ENCODE measurements around the gene SLC37A3.
"Not testable (repeated sequence)": the region's sequence is repeated elsewhere in the genome, so short reads cannot be mapped to it uniquely, and the experiment has no call there.

Gene SLC37A3

GRCh38 chr7:140397784-140398750, at the start of gene SLC37A3:
SLC37A3 (minus strand) TSS chr7:140398530; CDS start chr7:140382526, 16,004 bp downstream.
- DNase-seq (ENCODE audit: low read depth in 1 of 2, low spot score in 1 of 2) = peak; percentile 77 to 86
- in situ Hi-C loops (cut with HindIII; ENCODE audit: low pct_unique_long_range_greater_than_20kb, low sequenced_read_pairs) = no loop called here
- TF ChIP-seq JUND (IDR thresholded peaks at IDR 0.05; ENCODE audit: low read depth) = no peak

GRCh38 chr7:140447841-140448240, 49.5 kb upstream of the SLC37A3 start:
- in situ Hi-C loops (cut with HindIII; ENCODE audit: low pct_unique_long_range_greater_than_20kb, low sequenced_read_pairs) = no loop called here
- TF ChIP-seq JUND (IDR thresholded peaks at IDR 0.05; ENCODE audit: low read depth) = no peak
- DNase-seq (ENCODE audit: low read depth in 1 of 2, low spot score in 1 of 2) = no peak

- DNase-seq (ENCODE audit: low read depth in 1 of 2, low spot score in 1 of 2) = no peak
- no peak for TF ChIP-seq JUND (IDR thresholded peaks at IDR 0.05; ENCODE audit: low read depth)
- in situ Hi-C loops (cut with HindIII; ENCODE audit: low pct_unique_long_range_greater_than_20kb, low sequenced_read_pairs) = no loop called here
Measured at GRCh38 chr7:140446467-140446866, 48.1 kb upstream of the SLC37A3 start.

- DNase-seq (ENCODE audit: low read depth in 1 of 2, low spot score in 1 of 2) = no peak
- TF ChIP-seq JUND (IDR thresholded peaks at IDR 0.05; ENCODE audit: low read depth) = no peak
- in situ Hi-C loops (cut with HindIII; ENCODE audit: low pct_unique_long_range_greater_than_20kb, low sequenced_read_pairs) = no loop called here
Measured at GRCh38 chr7:140441519-140441918, 43.2 kb upstream of the SLC37A3 start.

- in situ Hi-C loops (cut with HindIII; ENCODE audit: low pct_unique_long_range_greater_than_20kb, low sequenced_read_pairs) = no loop called here
- no peak for DNase-seq (ENCODE audit: low read depth in 1 of 2, low spot score in 1 of 2)
- TF ChIP-seq JUND (IDR thresholded peaks at IDR 0.05; ENCODE audit: low read depth) = no peak
Measured at GRCh38 chr7:140440593-140440992, 42.3 kb upstream of the SLC37A3 start.

GRCh38 chr7:140439359-140439758, 41.0 kb upstream of the SLC37A3 start:
- in situ Hi-C loops (cut with HindIII; ENCODE audit: low pct_unique_long_range_greater_than_20kb, low sequenced_read_pairs) = no loop called here
- no peak for DNase-seq (ENCODE audit: low read depth in 1 of 2, low spot score in 1 of 2)
- no peak for TF ChIP-seq JUND (IDR thresholded peaks at IDR 0.05; ENCODE audit: low read depth)

- DNase-seq (ENCODE audit: low read depth in 1 of 2, low spot score in 1 of 2) = no peak
- no peak for TF ChIP-seq JUND (IDR thresholded peaks at IDR 0.05; ENCODE audit: low read depth)
- in situ Hi-C loops (cut with HindIII; ENCODE audit: low pct_unique_long_range_greater_than_20kb, low sequenced_read_pairs) = no loop called here
Measured at GRCh38 chr7:140435252-140435895, 37.0 kb upstream of the SLC37A3 start.

- DNase-seq (ENCODE audit: low read depth in 1 of 2, low spot score in 1 of 2) = no peak
- in situ Hi-C loops (cut with HindIII; ENCODE audit: low pct_unique_long_range_greater_than_20kb, low sequenced_read_pairs) = no loop called here
- TF ChIP-seq JUND (IDR thresholded peaks at IDR 0.05; ENCODE audit: low read depth) = no peak
Measured at GRCh38 chr7:140433396-140433795, 35.1 kb upstream of the SLC37A3 start.

- TF ChIP-seq JUND (IDR thresholded peaks at IDR 0.05; ENCODE audit: low read depth) = no peak
- no peak for DNase-seq (ENCODE audit: low read depth in 1 of 2, low spot score in 1 of 2)
- in situ Hi-C loops (cut with HindIII; ENCODE audit: low pct_unique_long_range_greater_than_20kb, low sequenced_read_pairs) = no loop called here
Measured at GRCh38 chr7:140426130-140426529, 27.8 kb upstream of the SLC37A3 start.

- in situ Hi-C loops (cut with HindIII; ENCODE audit: low pct_unique_long_range_greater_than_20kb, low sequenced_read_pairs) = no loop called here
- TF ChIP-seq JUND (IDR thresholded peaks at IDR 0.05; ENCODE audit: low read depth) = no peak
- DNase-seq (ENCODE audit: low read depth in 1 of 2, low spot score in 1 of 2) = no peak
Measured at GRCh38 chr7:140425718-140426117, 27.4 kb upstream of the SLC37A3 start.

- in situ Hi-C loops (cut with HindIII; ENCODE audit: low pct_unique_long_range_greater_than_20kb, low sequenced_read_pairs) = no loop called here
- DNase-seq (ENCODE audit: low read depth in 1 of 2, low spot score in 1 of 2) = no peak
- no peak for TF ChIP-seq JUND (IDR thresholded peaks at IDR 0.05; ENCODE audit: low read depth)
Measured at GRCh38 chr7:140423501-140423900, 25.2 kb upstream of the SLC37A3 start.

GRCh38 chr7:140421521-140421920, 23.2 kb upstream of the SLC37A3 start:
- DNase-seq (ENCODE audit: low read depth in 1 of 2, low spot score in 1 of 2) = no peak
- no peak for TF ChIP-seq JUND (IDR thresholded peaks at IDR 0.05; ENCODE audit: low read depth)
- in situ Hi-C loops (cut with HindIII; ENCODE audit: low pct_unique_long_range_greater_than_20kb, low sequenced_read_pairs) = no loop called here

GRCh38 chr7:140418653-140419052, 20.3 kb upstream of the SLC37A3 start:
- in situ Hi-C loops (cut with HindIII; ENCODE audit: low pct_unique_long_range_greater_than_20kb, low sequenced_read_pairs) = no loop called here
- no peak for TF ChIP-seq JUND (IDR thresholded peaks at IDR 0.05; ENCODE audit: low read depth)
- DNase-seq (ENCODE audit: low read depth in 1 of 2, low spot score in 1 of 2) = no peak

GRCh38 chr7:140418156-140418472, 19.8 kb upstream of the SLC37A3 start:
- in situ Hi-C loops (cut with HindIII; ENCODE audit: low pct_unique_long_range_greater_than_20kb, low sequenced_read_pairs) = not testable (repeated sequence)

More at GRCh38 chr7:140418156-140418472, 19.8 kb upstream of the SLC37A3 start:
- not testable (repeated sequence) for DNase-seq (ENCODE audit: low read depth in 1 of 2, low spot score in 1 of 2)
